Measurements from ENCODE around the gene MMP14. TPM values are rescaled to one million over a fixed set of nuclear protein-coding genes. Genes with fewer than 3 reads are reported as not detected.

MMP14 gene
- polyA plus RNA-seq, 1 donor: 108 TPM

DNA sequence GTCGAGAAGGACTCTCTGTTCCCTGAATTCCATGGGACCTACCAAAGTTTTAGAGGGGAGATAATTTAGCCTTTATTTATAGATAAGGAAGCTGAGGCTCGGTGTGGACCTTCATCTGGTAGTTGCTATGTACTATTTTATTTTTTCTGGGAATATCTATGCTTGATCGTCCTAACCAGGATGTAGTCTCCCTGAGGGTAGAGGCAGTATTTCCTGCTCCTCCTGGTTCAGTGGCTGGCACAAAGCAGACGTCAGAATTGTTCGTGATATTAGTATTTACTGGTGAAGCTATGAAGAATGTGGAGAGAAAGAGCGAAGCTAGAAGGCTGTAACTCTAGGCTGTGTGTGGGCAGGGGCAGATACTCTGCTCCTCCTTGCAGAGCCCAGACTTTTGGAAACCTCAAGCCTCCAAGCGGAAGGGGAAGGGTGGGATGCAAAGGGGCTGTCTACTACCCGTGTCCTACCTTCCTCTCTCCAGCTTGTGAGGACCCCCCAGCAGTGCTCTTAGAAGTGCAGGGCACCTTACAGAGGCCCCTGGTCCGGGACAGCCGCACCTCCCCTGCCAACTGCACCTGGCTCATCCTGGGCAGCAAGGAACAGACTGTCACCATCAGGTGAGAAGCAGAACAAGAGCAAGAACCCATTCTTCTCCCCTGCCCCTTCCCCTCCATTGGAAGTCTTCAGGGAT lies 36.6 kb downstream of the MMP14 start:
- DNase-seq: no peak
- WGBS (ENCODE audit: insufficient coverage, low lambda C conversion rate): no CpG with 5 or more reads among the region's 10 CpGs
- Histone ChIP-seq H3K36me3 (ENCODE audit: control insufficient read depth, insufficient read depth, low read length) (peaks cover 47% of the 10 kb centered on the region), H3K4me3 (ENCODE audit: low read length) (peak overlapping the region; percentile 98), H3K9me3 (ENCODE audit: control insufficient read depth, low read depth, low read length) (no peaks in the 10 kb centered on the region), H3K4me1 (ENCODE audit: control insufficient read depth, insufficient read depth, low read length) (peaks cover 13% of the 10 kb centered on the region), H3K27ac (ENCODE audit: low read length) (peak overlapping the region; percentile 92), H3K27me3 (ENCODE audit: control insufficient read depth, insufficient read depth, low read length) (no peaks in the 10 kb centered on the region)

DNA sequence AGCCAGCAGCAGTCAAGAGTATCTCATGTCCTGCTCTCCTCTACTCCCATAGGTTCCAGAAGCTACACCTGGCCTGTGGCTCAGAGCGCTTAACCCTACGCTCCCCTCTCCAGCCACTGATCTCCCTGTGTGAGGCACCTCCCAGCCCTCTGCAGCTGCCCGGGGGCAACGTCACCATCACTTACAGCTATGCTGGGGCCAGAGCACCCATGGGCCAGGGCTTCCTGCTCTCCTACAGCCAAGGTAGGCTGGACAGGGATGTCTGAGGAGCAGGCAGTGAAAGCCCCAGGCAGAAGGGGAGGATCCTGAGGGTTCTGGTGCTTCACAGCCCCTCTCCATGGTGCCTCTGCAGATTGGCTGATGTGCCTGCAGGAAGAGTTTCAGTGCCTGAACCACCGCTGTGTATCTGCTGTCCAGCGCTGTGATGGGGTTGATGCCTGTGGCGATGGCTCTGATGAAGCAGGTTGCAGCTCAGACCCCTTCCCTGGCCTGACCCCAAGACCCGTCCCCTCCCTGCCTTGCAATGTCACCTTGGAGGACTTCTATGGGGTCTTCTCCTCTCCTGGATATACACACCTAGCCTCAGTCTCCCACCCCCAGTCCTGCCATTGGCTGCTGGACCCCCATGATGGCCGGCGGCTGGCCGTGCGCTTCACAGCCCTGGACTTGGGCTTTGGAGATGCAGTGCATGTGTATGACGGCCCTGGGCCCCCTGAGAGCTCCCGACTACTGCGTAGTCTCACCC lies 38.8 kb downstream of the MMP14 start:
- Histone ChIP-seq H3K36me3 (ENCODE audit: control insufficient read depth, insufficient read depth, low read length) (peaks cover 61% of the 10 kb centered on the region), H3K4me1 (ENCODE audit: control insufficient read depth, insufficient read depth, low read length) (peaks cover 13% of the 10 kb centered on the region), H3K4me3 (ENCODE audit: low read length) (no peak overlapping the region), H3K9me3 (ENCODE audit: control insufficient read depth, low read depth, low read length) (no peaks in the 10 kb centered on the region), H3K27ac (ENCODE audit: low read length) (no peak overlapping the region), H3K27me3 (ENCODE audit: control insufficient read depth, insufficient read depth, low read length) (no peaks in the 10 kb centered on the region)
- no CpG with 5 or more reads among the region's 15 CpGs for WGBS (ENCODE audit: insufficient coverage, low lambda C conversion rate)
- DNase-seq: no peak

DNA sequence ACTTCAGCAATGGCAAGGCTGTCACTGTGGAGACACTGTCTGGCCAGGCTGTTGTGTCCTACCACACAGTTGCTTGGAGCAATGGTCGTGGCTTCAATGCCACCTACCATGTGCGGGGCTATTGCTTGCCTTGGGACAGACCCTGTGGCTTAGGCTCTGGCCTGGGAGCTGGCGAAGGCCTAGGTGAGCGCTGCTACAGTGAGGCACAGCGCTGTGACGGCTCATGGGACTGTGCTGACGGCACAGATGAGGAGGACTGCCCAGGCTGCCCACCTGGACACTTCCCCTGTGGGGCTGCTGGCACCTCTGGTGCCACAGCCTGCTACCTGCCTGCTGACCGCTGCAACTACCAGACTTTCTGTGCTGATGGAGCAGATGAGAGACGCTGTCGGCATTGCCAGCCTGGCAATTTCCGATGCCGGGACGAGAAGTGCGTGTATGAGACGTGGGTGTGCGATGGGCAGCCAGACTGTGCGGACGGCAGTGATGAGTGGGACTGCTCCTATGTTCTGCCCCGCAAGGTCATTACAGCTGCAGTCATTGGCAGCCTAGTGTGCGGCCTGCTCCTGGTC lies 39.4 kb downstream of the MMP14 start:
- Histone ChIP-seq H3K4me3 (ENCODE audit: low read length) (no peak overlapping the region), H3K27me3 (ENCODE audit: control insufficient read depth, insufficient read depth, low read length) (no peaks in the 10 kb centered on the region), H3K36me3 (ENCODE audit: control insufficient read depth, insufficient read depth, low read length) (peaks cover 61% of the 10 kb centered on the region), H3K4me1 (ENCODE audit: control insufficient read depth, insufficient read depth, low read length) (peaks cover 7% of the 10 kb centered on the region), H3K27ac (ENCODE audit: low read length) (no peak overlapping the region), H3K9me3 (ENCODE audit: control insufficient read depth, low read depth, low read length) (no peaks in the 10 kb centered on the region)
- DNase-seq: no peak
- no CpG with 5 or more reads among the region's 20 CpGs for WGBS (ENCODE audit: insufficient coverage, low lambda C conversion rate)

DNA sequence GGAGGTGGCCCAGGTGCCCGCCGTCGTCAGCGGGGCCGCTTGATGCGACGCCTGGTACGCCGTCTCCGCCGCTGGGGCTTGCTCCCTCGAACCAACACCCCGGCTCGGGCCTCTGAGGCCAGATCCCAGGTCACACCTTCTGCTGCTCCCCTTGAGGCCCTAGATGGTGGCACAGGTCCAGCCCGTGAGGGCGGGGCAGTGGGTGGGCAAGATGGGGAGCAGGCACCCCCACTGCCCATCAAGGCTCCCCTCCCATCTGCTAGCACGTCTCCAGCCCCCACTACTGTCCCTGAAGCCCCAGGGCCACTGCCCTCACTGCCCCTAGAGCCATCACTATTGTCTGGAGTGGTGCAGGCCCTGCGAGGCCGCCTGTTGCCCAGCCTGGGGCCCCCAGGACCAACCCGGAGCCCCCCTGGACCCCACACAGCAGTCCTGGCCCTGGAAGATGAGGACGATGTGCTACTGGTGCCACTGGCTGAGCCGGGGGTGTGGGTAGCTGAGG lies 40.7 kb downstream of the MMP14 start:
- no peak for DNase-seq
- H3K4me3 ChIP-seq (ENCODE audit: low read length): no peak overlapping the region
- no peak overlapping the region for H3K27ac ChIP-seq (ENCODE audit: low read length)
- H3K27me3 ChIP-seq (ENCODE audit: control insufficient read depth, insufficient read depth, low read length): no peaks in the 10 kb centered on the region
- H3K36me3 ChIP-seq (ENCODE audit: control insufficient read depth, insufficient read depth, low read length): peaks cover 61% of the 10 kb centered on the region
- no peaks in the 10 kb centered on the region for H3K9me3 ChIP-seq (ENCODE audit: control insufficient read depth, low read depth, low read length)
- WGBS (ENCODE audit: insufficient coverage, low lambda C conversion rate): no CpG with 5 or more reads among the region's 22 CpGs
- peaks cover 6% of the 10 kb centered on the region for H3K4me1 ChIP-seq (ENCODE audit: control insufficient read depth, insufficient read depth, low read length)

DNA sequence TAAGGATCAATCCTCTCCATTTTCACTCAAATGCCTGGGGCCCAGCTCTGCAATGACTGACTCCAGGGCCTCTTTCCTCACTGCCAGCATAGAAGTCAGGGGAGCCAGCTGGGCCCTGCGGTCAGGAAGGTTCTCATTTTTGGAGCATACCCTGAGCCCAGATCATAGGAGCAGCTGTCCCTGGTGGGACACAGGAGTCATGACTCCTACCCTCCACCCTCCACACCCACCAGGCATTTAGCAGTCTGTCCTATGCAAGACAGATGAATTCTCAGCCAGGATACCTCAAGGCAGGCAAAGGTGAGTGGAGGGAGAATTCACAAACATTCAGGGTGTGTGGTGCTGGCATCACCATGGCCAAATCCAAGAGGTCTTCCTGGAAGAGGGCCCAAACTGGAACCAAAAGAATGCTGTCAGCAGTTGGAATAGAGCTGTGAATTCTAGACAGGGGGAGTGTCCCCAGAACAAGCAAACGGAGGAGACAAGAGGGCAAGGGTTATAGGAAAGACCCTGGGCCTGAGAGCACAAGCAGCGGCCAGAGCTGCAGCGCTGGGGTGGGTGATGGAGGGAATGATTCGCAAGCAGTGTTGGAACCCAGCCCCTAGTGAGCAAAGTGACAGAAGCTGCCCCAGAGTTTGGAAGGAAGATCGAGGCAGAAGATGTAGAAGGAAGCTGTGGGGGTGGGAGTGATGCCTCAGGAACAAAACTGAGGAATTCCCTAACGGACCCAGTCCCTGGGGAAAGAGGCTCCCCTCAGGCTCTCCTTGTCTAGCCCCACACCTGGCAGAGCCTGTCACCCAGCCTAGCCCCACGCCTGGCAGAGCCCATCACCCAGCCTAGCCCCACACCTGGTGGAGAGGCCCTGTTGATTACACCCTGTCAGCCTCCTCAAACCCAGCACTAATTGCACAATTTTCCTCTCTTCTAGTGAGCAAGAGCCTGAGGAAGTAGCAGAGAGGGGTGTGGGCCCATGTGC lies 42.2 kb downstream of the MMP14 start:
- peaks cover 12% of the 10 kb centered on the region for H3K4me1 ChIP-seq (ENCODE audit: control insufficient read depth, insufficient read depth, low read length)
- WGBS (ENCODE audit: insufficient coverage, low lambda C conversion rate): no CpG with 5 or more reads among the region's 8 CpGs

DNA sequence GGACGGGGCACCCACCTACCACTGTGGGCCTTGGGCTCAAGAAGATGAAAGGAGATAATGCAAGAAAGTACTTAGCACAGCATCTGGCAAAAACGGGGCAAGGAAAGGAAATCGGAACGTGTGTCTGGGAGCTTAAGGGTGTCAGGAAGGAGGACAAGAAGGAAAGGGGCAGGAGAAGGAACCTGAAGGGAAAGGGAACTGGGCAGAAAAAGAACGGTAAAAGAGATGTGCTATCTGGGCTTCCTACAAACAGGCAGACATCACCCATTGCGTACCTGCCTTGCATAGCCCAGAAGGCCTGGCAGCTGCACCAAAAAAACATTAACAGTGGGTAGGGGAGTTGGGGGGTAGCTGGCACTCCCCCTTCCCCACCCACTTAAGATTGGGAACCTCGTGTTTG lies 45.7 kb downstream of the MMP14 start:
- Histone ChIP-seq H3K4me1 (ENCODE audit: control insufficient read depth, insufficient read depth, low read length) (peaks cover 30% of the 10 kb centered on the region), H3K27me3 (ENCODE audit: control insufficient read depth, insufficient read depth, low read length) (peaks cover 2% of the 10 kb centered on the region), H3K9me3 (ENCODE audit: control insufficient read depth, low read depth, low read length) (peaks cover 3% of the 10 kb centered on the region), H3K4me3 (ENCODE audit: low read length) (no peak overlapping the region), H3K36me3 (ENCODE audit: control insufficient read depth, insufficient read depth, low read length) (peaks cover 23% of the 10 kb centered on the region), H3K27ac (ENCODE audit: low read length) (no peak overlapping the region)
- no peak for DNase-seq
- 44% methylated on average over 3 of the region's 7 CpGs for WGBS (ENCODE audit: insufficient coverage, low lambda C conversion rate)

More for the DNA sequence above, 42.2 kb downstream of the MMP14 start:
- H3K36me3 ChIP-seq (ENCODE audit: control insufficient read depth, insufficient read depth, low read length): peaks cover 56% of the 10 kb centered on the region
- no peaks in the 10 kb centered on the region for H3K9me3 ChIP-seq (ENCODE audit: control insufficient read depth, low read depth, low read length)
- H3K27ac ChIP-seq (ENCODE audit: low read length): no peak overlapping the region
- DNase-seq: no peak
- H3K4me3 ChIP-seq (ENCODE audit: low read length): no peak overlapping the region
- H3K27me3 ChIP-seq (ENCODE audit: control insufficient read depth, insufficient read depth, low read length): peaks cover 2% of the 10 kb centered on the region

DNA sequence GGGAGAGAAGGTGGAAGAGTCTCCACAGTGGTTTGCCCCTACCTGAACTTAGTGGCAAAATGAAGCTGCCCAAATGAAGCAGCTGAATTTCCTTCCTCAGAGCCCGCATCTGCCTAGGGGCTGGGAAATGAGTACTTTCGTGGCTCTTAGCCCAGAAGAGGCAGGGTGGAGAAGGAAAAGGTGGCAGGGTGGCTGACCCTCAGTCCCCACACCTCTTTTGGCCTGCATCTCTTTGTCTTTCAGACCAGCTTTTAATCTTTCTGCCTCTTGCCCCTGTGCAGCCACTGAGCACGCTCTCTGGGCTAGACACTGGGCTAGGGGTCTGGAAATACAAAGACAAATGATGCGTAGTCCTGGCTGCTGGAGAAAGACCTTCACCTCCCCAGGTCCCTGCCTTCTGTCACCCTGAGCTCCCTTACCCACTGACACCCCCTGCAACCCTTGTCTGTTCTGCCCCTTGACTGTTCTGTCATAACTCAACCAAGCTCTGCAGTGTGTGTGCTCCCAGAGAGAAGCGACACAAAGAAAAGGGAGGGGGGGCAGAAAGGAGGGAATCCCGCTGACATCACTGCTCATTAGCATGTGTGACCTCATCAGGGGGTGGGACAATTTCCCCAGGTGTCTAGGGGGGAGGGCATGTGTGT lies 46.3 kb downstream of the MMP14 start:
- Histone ChIP-seq H3K36me3 (ENCODE audit: control insufficient read depth, insufficient read depth, low read length) (peaks cover 18% of the 10 kb centered on the region), H3K27ac (ENCODE audit: low read length) (no peak overlapping the region), H3K27me3 (ENCODE audit: control insufficient read depth, insufficient read depth, low read length) (peaks cover 2% of the 10 kb centered on the region), H3K9me3 (ENCODE audit: control insufficient read depth, low read depth, low read length) (peaks cover 3% of the 10 kb centered on the region), H3K4me3 (ENCODE audit: low read length) (no peak overlapping the region), H3K4me1 (ENCODE audit: control insufficient read depth, insufficient read depth, low read length) (peaks cover 30% of the 10 kb centered on the region)
- peak in 1 of 2 donors; percentile 72 for DNase-seq
- WGBS (ENCODE audit: insufficient coverage, low lambda C conversion rate): no CpG with 5 or more reads among the region's 6 CpGs

DNA sequence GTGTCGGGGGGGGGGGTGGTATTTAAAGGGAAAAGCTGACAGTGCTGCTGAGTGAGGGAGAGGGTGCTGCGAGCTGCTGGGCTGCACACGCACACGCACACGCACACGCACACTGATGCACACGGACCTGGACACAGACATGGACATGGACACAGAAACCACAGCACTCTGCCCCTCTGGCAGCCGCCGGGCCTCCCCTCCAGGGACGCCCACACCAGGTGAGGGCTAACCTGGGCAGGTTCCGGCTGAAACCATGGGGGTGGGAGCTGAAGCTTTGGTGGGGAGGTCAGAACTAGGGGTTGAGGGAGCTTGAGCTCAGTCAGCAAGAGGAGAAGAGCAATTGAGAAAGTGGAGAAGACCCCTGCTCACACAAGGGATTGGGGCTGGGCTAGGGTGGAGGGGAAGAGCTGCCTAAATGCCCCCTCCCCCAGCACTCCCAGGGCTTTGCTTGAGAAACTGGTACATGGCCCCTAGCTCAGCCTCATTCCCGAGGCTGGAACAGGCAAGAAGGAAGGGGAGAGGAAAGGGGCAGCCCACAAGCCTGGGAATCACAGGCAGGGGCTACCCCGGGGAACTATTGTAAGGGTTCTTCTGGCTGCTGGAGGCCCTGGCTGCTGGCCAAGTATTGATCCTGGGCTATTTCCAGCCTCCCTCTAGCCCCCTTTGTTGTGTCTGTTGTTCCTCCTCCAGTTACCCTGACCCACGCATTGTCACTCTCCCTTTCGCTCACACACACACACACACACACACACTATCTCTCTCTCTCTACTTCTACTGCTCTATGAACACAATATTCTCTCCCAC lies 47.0 kb downstream of the MMP14 start, which contains the start of gene REM2:
TSS of gene REM2 (plus strand) at position 50 of the 804 bp plus-strand sequence. CDS start at position 116, 66 bp downstream.
- H3K36me3 ChIP-seq (ENCODE audit: control insufficient read depth, insufficient read depth, low read length): peaks cover 10% of the 10 kb centered on the region
- peaks cover 30% of the 10 kb centered on the region for H3K4me1 ChIP-seq (ENCODE audit: control insufficient read depth, insufficient read depth, low read length)
- H3K27ac ChIP-seq (ENCODE audit: low read length): no peak within 1 kb of the TSS
- H3K4me3 ChIP-seq (ENCODE audit: low read length): no peak within 1 kb of the TSS
- peaks cover 3% of the 10 kb centered on the region for H3K9me3 ChIP-seq (ENCODE audit: control insufficient read depth, low read depth, low read length)
- peaks cover 2% of the 10 kb centered on the region for H3K27me3 ChIP-seq (ENCODE audit: control insufficient read depth, insufficient read depth, low read length)
- peak in 1 of 2 donors; percentile 37 for DNase-seq
- no CpG with 5 or more reads among the region's 15 CpGs for WGBS (ENCODE audit: insufficient coverage, low lambda C conversion rate)
